K562 (cell line): Measurements from ENCODE around the gene RHOBTB3. TPM values are rescaled to one million over a fixed set of nuclear protein-coding genes. Genes with fewer than 3 reads are reported as not detected.
A peak's percentile ranks its signal among the peaks of the same experiment; 100 is the strongest.

ENCODE experiments used
- ARID3B ChIP-seq: fragments of 250-450 bp; sonication (Bioruptor Pico); IDR thresholded peaks from 2 replicates; pipeline ENCODE4 v1.4.0; 2020; ENCODE audit warnings: borderline replicate concordance
- CCNT2 ChIP-seq: IDR thresholded peaks from 2 replicates; pipeline ENCODE4 v1.6.1; 2011; ENCODE audit warnings: borderline replicate concordance, low read depth, mild to moderate bottlenecking, moderate library complexity, mixed read lengths, low read length; ENCODE audit not compliant: insufficient read length; ENCODE audit errors: extremely low read depth
- EGR1 ChIP-seq: fragments of 450-650 bp; conservative IDR thresholded peaks from 2 replicates; pipeline ENCODE4 v1.6.1; 2017; ENCODE audit warnings: mild to moderate bottlenecking
- FOXA3 ChIP-seq, 2 experiments: fragments of 450-650 bp in 1 of 2; sonication (generic) in 1 of 2; formaldehyde crosslinking; IDR thresholded peaks in 1 of 2; conservative IDR thresholded peaks in 1 of 2; 2 replicates each; pipeline versions ENCODE4 v1.4.0 to v1.8.0; 2020 to 2022; ENCODE audit warnings: mild to moderate bottlenecking in 2 of 2, missing genetic modification reagents in 1 of 2
- FOXK1 ChIP-seq: sonication (generic); formaldehyde crosslinking; IDR thresholded peaks from 2 replicates; pipeline ENCODE4 v1.8.0; 2022; ENCODE audit warnings: missing genetic modification reagents, mild to moderate bottlenecking, borderline replicate concordance
- KLF10 ChIP-seq: fragments of 250-450 bp; sonication (Bioruptor Pico); IDR thresholded peaks from 2 replicates; pipeline ENCODE4 v1.6.1; 2021; ENCODE audit warnings: matching md5 sums
- MEF2A ChIP-seq: IDR thresholded peaks from 2 replicates; pipeline ENCODE4 v1.6.1; 2011; ENCODE audit warnings: low read depth, mild to moderate bottlenecking, low read length, moderate library complexity; ENCODE audit not compliant: control insufficient read depth
- TCF15 ChIP-seq: fragments of 250-450 bp; sonication (Bioruptor Pico); IDR thresholded peaks from 2 replicates; pipeline ENCODE4 v1.8.0; 2022; ENCODE audit warnings: moderate library complexity, mild to moderate bottlenecking, inconsistent platforms
- ZBTB2 ChIP-seq: fragments of 450-650 bp; IDR thresholded peaks from 2 replicates; pipeline ENCODE4 v1.6.1; 2016; ENCODE audit warnings: antibody characterized with exemption
- polyA plus RNA-seq, 8 experiments: library from polyadenylated mRNA; depleted of rRNA in 4 of 8; stranded (reverse) in 5 of 8; unstranded in 3 of 8; fragments of >200 nt; fragmentation: Nextera tagmentation in 2 of 8; fragmentation: Illumina TruSeq in 1 of 8; extraction: Ambion mirVana in 2 of 8; extraction: Trizol in 1 of 8; gene quantifications; 2 replicates each; pipeline versions ENCODE4 v1.2.1 to v1.2.3, GENCODE V29; 2011 to 2014; ENCODE audit warnings: inconsistent platforms in 1 of 8, missing spikeins in 1 of 8
- total RNA-seq, 7 experiments: library from RNA; depleted of rRNA in 6 of 7; stranded (reverse); fragments of >200 nt in 6 of 7; fragmentation: Illumina TruSeq in 2 of 7; extraction: Trizol in 2 of 7; gene quantifications; 2 replicates each; pipeline versions ENCODE4 v1.2.1 to v1.2.3, GENCODE V29; 2011 to 2021; ENCODE audit warnings: low replicate concordance in 1 of 7

The RHOBTB3 gene
- total and polyA plus RNA-seq, 9 of the 15 experiments (the other 6 are each of a cell fraction or from before 2014, with no cell fraction given), result 39.7 to 143 (median 115) TPM

- TF ChIP-seq FOXA3 (CRISPR knock-in tag; conservative IDR thresholded peaks at IDR 0.05 in 1 of 2, IDR thresholded peaks at IDR 0.05 in 1 of 2), result peak; percentile 56 to 87
- peak; percentile 39; the same call in 1 of the 2 replicates for TF ChIP-seq MEF2A
- no peak for TF ChIP-seq ARID3B
- TF ChIP-seq KLF10 (CRISPR knock-in tag), result no peak
- peak; percentile 90 for TF ChIP-seq EGR1
- 0 out of 2 replicates have a peak, but pooled peaks have one; percentile 34 for TF ChIP-seq FOXK1 (CRISPR knock-in tag)
- peak; percentile 99 for TF ChIP-seq CCNT2
- peak; percentile 17; the same call in 1 of the 2 replicates for TF ChIP-seq TCF15 (CRISPR knock-in tag)
- TF ChIP-seq ZBTB2, result peak; percentile 69; the same call in 1 of the 2 replicates
Measured at GRCh38 chr5:95730730-95731570, at the start of gene RHOBTB3 (continued).
